Brain pericyte (primary cell): ENCODE data around the gene PRDM13.
A peak's percentile ranks its signal among the peaks of the same experiment; 100 is the strongest.
"Not testable (repeated sequence)": the region's sequence is repeated elsewhere in the genome, so short reads cannot be mapped to it uniquely, and the experiment has no call there.

Source experiments
- DNase-seq: peaks from one replicate; pipeline ENCODE4 v3.0.0-alpha.2; 2012; ENCODE audit warnings: low read depth, low spot score

Gene PRDM13

GRCh38 chr6:99606656-99607415, at the start of gene PRDM13:
Gene PRDM13 (plus strand): TSS chr6:99606833. CDS start chr6:99607035, 202 bp downstream.
- no peak for DNase-seq

- DNase-seq, result no peak
Observed at GRCh38 chr6:99559057-99559456, 47.6 kb upstream of the PRDM13 start.

GRCh38 chr6:99560668-99561067, 46.0 kb upstream of the PRDM13 start:
- DNase-seq, result no peak

- DNase-seq, result no peak
Observed at GRCh38 chr6:99563056-99563723, 43.4 kb upstream of the PRDM13 start.

GRCh38 chr6:99568103-99568933, 38.3 kb upstream of the PRDM13 start, which contains the start of gene CCNC:
Gene CCNC (minus strand): TSS chr6:99568660. CDS start chr6:99568527, 133 bp downstream.
- DNase-seq, result peak; percentile 94

- no peak for DNase-seq
Observed at GRCh38 chr6:99573980-99574617, 32.5 kb upstream of the PRDM13 start.

GRCh38 chr6:99575544-99576227, 30.9 kb upstream of the PRDM13 start:
- no peak for DNase-seq

- DNase-seq, result no peak
Observed at GRCh38 chr6:99579781-99580180, 26.9 kb upstream of the PRDM13 start.

- no peak for DNase-seq
Observed at GRCh38 chr6:99587792-99588191, 18.8 kb upstream of the PRDM13 start.

GRCh38 chr6:99588618-99589289, 17.9 kb upstream of the PRDM13 start:
- no peak for DNase-seq

GRCh38 chr6:99589290-99589672, 17.4 kb upstream of the PRDM13 start:
- DNase-seq, result no peak

- no peak for DNase-seq
Observed at GRCh38 chr6:99589907-99590493, 16.6 kb upstream of the PRDM13 start.

- no peak for DNase-seq
Observed at GRCh38 chr6:99590728-99591672, 15.6 kb upstream of the PRDM13 start.

GRCh38 chr6:99591673-99592364, 14.8 kb upstream of the PRDM13 start:
- DNase-seq, result no peak

GRCh38 chr6:99592900-99593299, 13.7 kb upstream of the PRDM13 start:
- no peak for DNase-seq

- not testable (repeated sequence) for DNase-seq
Observed at GRCh38 chr6:99594696-99595095, 11.9 kb upstream of the PRDM13 start.

- DNase-seq, result no peak
Observed at GRCh38 chr6:99602520-99603420, 3.9 kb upstream of the PRDM13 start.
